DMS153 treated with DMSO at 0.1 percent for 48 hours (cell line): ENCODE results near the gene SLC34A1.
"Not testable (repeated sequence)": the region's sequence is repeated elsewhere in the genome, so short reads cannot be mapped to it uniquely, and the experiment has no call there.

Source experiments
- DNase-seq: peaks from one replicate; lab custom pipeline; 2025; ENCODE audit not compliant: unreplicated experiment; lab: John Stamatoyannopoulos, UW

The SLC34A1 gene

GRCh38 chr5:177405312-177405711 lies 21.1 kb downstream of the SLC34A1 start:
- DNase-seq, result no peak

- DNase-seq, result no peak
These were observed 21.6 kb downstream of the SLC34A1 start for GRCh38 chr5:177405805-177406204.

GRCh38 chr5:177409043-177409801 lies 25.0 kb downstream of the SLC34A1 start, which contains the start of gene F12:
TSS of gene F12 (minus strand) at chr5:177409564. CDS start at chr5:177409527, 37 bp downstream.
- DNase-seq, result no peak

- no peak for DNase-seq
These were observed 26.3 kb downstream of the SLC34A1 start for GRCh38 chr5:177410575-177410974.

- no peak for DNase-seq
These were observed 28.5 kb downstream of the SLC34A1 start for GRCh38 chr5:177412603-177413233.

- DNase-seq, result no peak
These were observed 30.2 kb downstream of the SLC34A1 start for GRCh38 chr5:177414481-177414880.

GRCh38 chr5:177417081-177417480 lies 32.8 kb downstream of the SLC34A1 start:
- not testable (repeated sequence) for DNase-seq

GRCh38 chr5:177419046-177419445 lies 34.8 kb downstream of the SLC34A1 start:
- no peak for DNase-seq

- not testable (repeated sequence) for DNase-seq
These were observed 36.2 kb downstream of the SLC34A1 start for GRCh38 chr5:177420472-177420871.

- no peak for DNase-seq
These were observed 37.0 kb downstream of the SLC34A1 start for GRCh38 chr5:177421062-177421798.

- no peak for DNase-seq
These were observed 39.4 kb downstream of the SLC34A1 start for GRCh38 chr5:177423671-177424070.

GRCh38 chr5:177425196-177425800 lies 41.1 kb downstream of the SLC34A1 start:
- DNase-seq, result no peak

GRCh38 chr5:177425801-177426565 lies 41.7 kb downstream of the SLC34A1 start:
- DNase-seq, result peak; percentile 87

- no peak for DNase-seq
These were observed 42.5 kb downstream of the SLC34A1 start, which contains the start of gene GRK6 for GRCh38 chr5:177426566-177427210. TSS of gene GRK6 (plus strand) at chr5:177426676. CDS start at chr5:177426846, 170 bp downstream.

GRCh38 chr5:177427211-177427822 lies 43.1 kb downstream of the SLC34A1 start:
- no peak for DNase-seq

- no peak for DNase-seq
These were observed 43.8 kb downstream of the SLC34A1 start for GRCh38 chr5:177427919-177428573.

GRCh38 chr5:177428574-177429217 lies 44.5 kb downstream of the SLC34A1 start:
- DNase-seq, result no peak

GRCh38 chr5:177429248-177430040 lies 45.2 kb downstream of the SLC34A1 start:
- no peak for DNase-seq
